ENCODE results near the gene LPP. TPM values are rescaled to one million over a fixed set of nuclear protein-coding genes. Genes with fewer than 3 reads are reported as not detected.

LPP gene
- total RNA-seq, 1 donor = 77.4 TPM

- H3K4me3 ChIP-seq (ENCODE audit: insufficient read depth, low read length) = no peak overlapping the region
- H3K4me2 ChIP-seq (ENCODE audit: insufficient read depth, low read length) = no peak overlapping the region
- H3K79me2 ChIP-seq (ENCODE audit: insufficient read depth, low read length) = peaks cover 2% of the 10 kb centered on the region
- no peaks in the 10 kb centered on the region for H3K9me3 ChIP-seq (ENCODE audit: low read depth, low read length)
- H3K27ac ChIP-seq (ENCODE audit: low read depth, low read length) = no peak overlapping the region
- no peaks in the 10 kb centered on the region for H3K27me3 ChIP-seq (ENCODE audit: insufficient read depth, low read length)
- H4K20me1 ChIP-seq (ENCODE audit: insufficient read depth, low read length) = peaks cover 8% of the 10 kb centered on the region
- H2AFZ ChIP-seq (ENCODE audit: low read length) = no peak overlapping the region
- DNase-seq (ENCODE audit: insufficient read length, low spot score, missing footprints) = no peak
- TF ChIP-seq CTCF (IDR thresholded peaks at IDR 0.05; ENCODE audit: extremely low read depth, low read depth, low read length) = no peak
- no peaks in the 10 kb centered on the region for H3K4me1 ChIP-seq (ENCODE audit: insufficient read depth, low read length)
- H3K36me3 ChIP-seq (ENCODE audit: insufficient read depth, low read length) = no peaks in the 10 kb centered on the region
These were observed 585.6 kb downstream of the LPP start for GRCh38 chr3:188739511-188739910.

GRCh38 chr3:188740010-188740409 lies 586.1 kb downstream of the LPP start:
- H3K79me2 ChIP-seq (ENCODE audit: insufficient read depth, low read length) = no peaks in the 10 kb centered on the region
- no peak for DNase-seq (ENCODE audit: insufficient read length, low spot score, missing footprints)
- H3K9me3 ChIP-seq (ENCODE audit: low read depth, low read length) = no peaks in the 10 kb centered on the region
- no peak overlapping the region for H3K27ac ChIP-seq (ENCODE audit: low read depth, low read length)
- no peaks in the 10 kb centered on the region for H3K4me1 ChIP-seq (ENCODE audit: insufficient read depth, low read length)
- H3K27me3 ChIP-seq (ENCODE audit: insufficient read depth, low read length) = no peaks in the 10 kb centered on the region
- peaks cover 3% of the 10 kb centered on the region for H4K20me1 ChIP-seq (ENCODE audit: insufficient read depth, low read length)
- no peaks in the 10 kb centered on the region for H3K36me3 ChIP-seq (ENCODE audit: insufficient read depth, low read length)
- no peak overlapping the region for H2AFZ ChIP-seq (ENCODE audit: low read length)
- H3K4me3 ChIP-seq (ENCODE audit: insufficient read depth, low read length) = no peak overlapping the region
- no peak overlapping the region for H3K4me2 ChIP-seq (ENCODE audit: insufficient read depth, low read length)
- TF ChIP-seq CTCF (IDR thresholded peaks at IDR 0.05; ENCODE audit: extremely low read depth, low read depth, low read length) = no peak

GRCh38 chr3:188742755-188743550 lies 589.0 kb downstream of the LPP start:
- H3K27me3 ChIP-seq (ENCODE audit: insufficient read depth, low read length) = no peaks in the 10 kb centered on the region
- peaks cover 2% of the 10 kb centered on the region for H4K20me1 ChIP-seq (ENCODE audit: insufficient read depth, low read length)
- DNase-seq (ENCODE audit: insufficient read length, low spot score, missing footprints) = no peak
- H3K9me3 ChIP-seq (ENCODE audit: low read depth, low read length) = no peaks in the 10 kb centered on the region
- no peak for TF ChIP-seq CTCF (IDR thresholded peaks at IDR 0.05; ENCODE audit: extremely low read depth, low read depth, low read length)
- no peaks in the 10 kb centered on the region for H3K36me3 ChIP-seq (ENCODE audit: insufficient read depth, low read length)
- peaks cover 2% of the 10 kb centered on the region for H3K79me2 ChIP-seq (ENCODE audit: insufficient read depth, low read length)
- no peak overlapping the region for H3K27ac ChIP-seq (ENCODE audit: low read depth, low read length)
- no peaks in the 10 kb centered on the region for H3K4me1 ChIP-seq (ENCODE audit: insufficient read depth, low read length)
- H3K4me2 ChIP-seq (ENCODE audit: insufficient read depth, low read length) = no peak overlapping the region
- no peak overlapping the region for H3K4me3 ChIP-seq (ENCODE audit: insufficient read depth, low read length)
- H2AFZ ChIP-seq (ENCODE audit: low read length) = no peak overlapping the region

GRCh38 chr3:188744166-188744565 lies 590.2 kb downstream of the LPP start:
- Histone ChIP-seq H3K36me3 (ENCODE audit: insufficient read depth, low read length) (no peaks in the 10 kb centered on the region), H3K4me3 (ENCODE audit: insufficient read depth, low read length) (no peak overlapping the region), H3K9me3 (ENCODE audit: low read depth, low read length) (no peaks in the 10 kb centered on the region), H2AFZ (ENCODE audit: low read length) (no peak overlapping the region), H4K20me1 (ENCODE audit: insufficient read depth, low read length) (peaks cover 2% of the 10 kb centered on the region), H3K4me2 (ENCODE audit: insufficient read depth, low read length) (no peak overlapping the region), H3K27me3 (ENCODE audit: insufficient read depth, low read length) (no peaks in the 10 kb centered on the region), H3K27ac (ENCODE audit: low read depth, low read length) (no peak overlapping the region), H3K79me2 (ENCODE audit: insufficient read depth, low read length) (peaks cover 2% of the 10 kb centered on the region), H3K4me1 (ENCODE audit: insufficient read depth, low read length) (no peaks in the 10 kb centered on the region)
- no peak for DNase-seq (ENCODE audit: insufficient read length, low spot score, missing footprints)
- no peak for TF ChIP-seq CTCF (IDR thresholded peaks at IDR 0.05; ENCODE audit: extremely low read depth, low read depth, low read length)
